GM21717 (cell line): ENCODE data around the gene AMBN.

Experiments used
- ATAC-seq: cut with Tn5 transposase; IDR thresholded peaks from one replicate; pipeline ENCODE4 v1.9.1; 2021; ENCODE audit warnings: mild to moderate bottlenecking, moderate library complexity; ENCODE audit not compliant: unreplicated experiment

AMBN gene, protein sequence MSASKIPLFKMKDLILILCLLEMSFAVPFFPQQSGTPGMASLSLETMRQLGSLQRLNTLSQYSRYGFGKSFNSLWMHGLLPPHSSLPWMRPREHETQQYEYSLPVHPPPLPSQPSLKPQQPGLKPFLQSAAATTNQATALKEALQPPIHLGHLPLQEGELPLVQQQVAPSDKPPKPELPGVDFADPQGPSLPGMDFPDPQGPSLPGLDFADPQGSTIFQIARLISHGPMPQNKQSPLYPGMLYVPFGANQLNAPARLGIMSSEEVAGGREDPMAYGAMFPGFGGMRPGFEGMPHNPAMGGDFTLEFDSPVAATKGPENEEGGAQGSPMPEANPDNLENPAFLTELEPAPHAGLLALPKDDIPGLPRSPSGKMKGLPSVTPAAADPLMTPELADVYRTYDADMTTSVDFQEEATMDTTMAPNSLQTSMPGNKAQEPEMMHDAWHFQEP

DNA sequence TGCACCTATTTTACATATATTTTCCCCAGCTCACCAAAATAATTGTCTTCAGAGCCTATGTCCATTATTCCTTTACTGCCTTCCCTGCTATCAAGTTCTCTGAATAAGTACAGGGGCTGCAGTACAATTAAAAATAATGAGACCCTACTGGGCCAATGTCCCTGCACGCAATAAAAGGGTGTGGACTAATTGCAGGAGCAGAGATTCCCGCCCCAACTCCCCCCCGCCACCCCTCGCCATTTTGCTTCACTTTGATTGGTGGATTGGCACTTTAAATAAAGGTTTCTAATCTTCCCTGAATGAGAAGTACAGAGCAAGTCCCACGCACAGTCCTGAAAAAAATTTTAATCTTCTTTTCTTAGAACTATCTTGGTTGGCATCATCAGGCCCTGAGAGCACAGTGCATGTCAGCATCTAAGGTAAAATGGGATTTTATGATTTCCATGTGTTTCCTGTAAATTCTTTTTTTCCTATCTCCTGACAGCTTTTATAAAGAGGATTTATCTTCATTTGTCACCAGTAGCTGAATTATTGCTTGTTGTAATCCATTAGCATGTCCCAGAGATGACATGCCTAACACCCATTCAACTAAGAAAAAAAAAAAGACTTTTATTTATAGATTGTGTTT, at the start of gene AMBN:
Gene AMBN, plus strand, starts transcription at position 302 of the 628 bp plus-strand sequence. Its CDS starts 103 bp downstream, at position 405.
- ATAC-seq, result no peak

DNA sequence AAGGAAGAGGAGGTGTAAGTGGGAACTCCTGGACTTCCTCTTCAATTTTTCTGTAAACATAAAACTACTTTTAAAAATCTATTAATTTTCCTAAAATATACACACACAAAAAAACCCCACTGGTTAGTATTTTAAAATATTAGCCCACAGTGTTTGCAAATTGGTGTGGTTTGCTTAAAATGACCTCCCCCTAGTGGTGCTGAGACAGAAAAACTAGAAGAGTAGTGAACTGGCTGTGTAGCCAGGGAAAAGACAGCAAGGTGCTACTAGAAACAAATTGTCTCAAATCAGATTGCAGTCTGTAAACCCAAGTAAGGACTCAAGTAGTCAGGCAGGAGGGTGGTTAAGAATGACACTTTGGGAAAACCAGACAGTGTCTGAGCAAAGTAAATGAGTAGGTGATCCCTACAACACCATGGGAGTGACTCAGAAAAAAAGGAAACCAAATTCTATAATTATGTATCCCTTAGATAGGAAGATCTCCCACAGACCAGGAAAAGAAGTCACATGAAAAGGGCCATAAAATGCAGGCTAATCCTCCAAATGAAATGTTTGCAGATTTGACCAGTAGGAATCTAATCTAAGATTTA, 47.7 kb upstream of the AMBN start:
- ATAC-seq, result no peak

DNA sequence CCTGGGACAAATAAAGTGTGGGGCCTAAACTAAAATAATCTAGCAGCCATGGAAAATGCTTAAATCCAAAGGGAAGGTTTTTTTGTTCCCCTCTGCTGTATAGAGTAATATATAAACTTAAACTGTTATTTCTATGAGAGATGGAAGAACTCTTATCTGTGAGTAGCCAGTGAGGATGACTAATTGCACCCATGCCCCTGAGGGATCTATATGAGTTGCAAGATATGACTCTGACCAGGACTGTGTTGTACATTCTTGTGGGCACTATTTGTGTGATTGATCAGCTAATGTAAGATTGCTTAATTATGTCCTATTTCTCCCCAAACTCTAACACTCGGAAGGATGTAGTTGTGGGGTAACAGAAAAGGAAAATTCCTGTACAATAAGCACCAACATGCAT, 35.2 kb upstream of the AMBN start:
- ATAC-seq, result no peak

DNA sequence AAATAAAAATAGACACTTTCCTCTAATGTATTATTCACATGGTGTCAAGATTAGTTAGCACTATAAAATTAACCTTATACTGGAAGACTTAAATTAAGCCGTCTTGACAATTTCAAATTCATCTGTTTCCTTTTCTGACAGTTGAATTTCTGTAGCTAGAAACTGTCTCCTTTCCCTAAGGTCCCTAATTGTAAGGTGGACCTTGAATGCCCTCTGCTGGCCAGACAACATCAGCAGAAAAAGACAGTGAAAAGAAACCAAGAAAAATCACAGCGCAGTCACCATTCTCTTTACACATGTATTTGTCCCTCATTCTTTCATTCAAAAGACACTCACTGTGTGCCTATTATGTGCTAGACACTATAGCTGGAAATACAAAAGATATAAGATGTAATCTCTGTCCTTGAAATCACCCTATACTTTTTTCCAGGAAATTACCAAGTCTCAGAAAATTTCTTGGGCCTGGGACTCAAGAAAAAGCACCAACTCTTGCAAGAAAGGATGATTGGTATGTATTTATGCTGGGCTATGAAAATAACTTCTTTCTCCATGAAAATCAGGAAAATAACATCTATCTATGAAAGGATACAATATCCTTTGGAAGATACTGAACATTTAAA, 32.7 kb upstream of the AMBN start:
- peak; percentile 70 for ATAC-seq

DNA sequence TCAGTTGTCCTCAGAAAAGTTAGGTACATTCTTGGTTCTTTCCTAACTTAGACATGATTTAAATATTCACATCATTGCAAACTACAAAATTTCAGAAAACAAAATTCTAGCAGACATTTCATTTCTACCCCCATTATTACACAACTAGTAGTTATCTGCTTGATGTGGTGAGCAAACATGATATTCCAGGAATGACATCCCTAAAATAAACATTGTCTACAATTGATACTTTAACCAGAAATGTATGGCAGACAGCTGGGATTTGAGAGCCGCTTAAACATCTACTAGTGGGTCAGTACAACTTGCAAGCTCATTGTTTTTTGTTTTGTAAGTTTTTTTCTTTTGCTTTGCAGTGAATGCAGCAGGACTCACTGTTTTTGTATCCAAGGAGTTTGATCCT, 32.1 kb upstream of the AMBN start:
- ATAC-seq, result no peak

DNA sequence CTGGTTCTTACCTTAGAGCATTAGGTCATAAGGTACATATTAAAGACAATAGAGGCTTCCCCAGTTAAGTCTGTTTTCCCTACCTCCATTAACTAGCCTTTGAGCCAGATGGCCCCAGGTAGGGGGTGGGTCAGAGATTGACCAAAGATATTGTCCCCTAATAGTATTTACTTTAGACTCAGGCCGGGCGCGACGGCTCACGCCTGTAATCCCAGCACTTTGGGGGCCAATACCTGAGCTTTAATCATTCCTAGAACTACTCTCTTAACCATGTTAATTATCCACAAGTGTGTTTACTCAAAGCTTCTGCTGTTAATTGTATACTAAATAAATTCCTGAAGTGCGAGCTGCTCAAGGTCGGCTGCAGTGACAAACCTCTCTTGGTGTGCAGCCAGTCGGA, 28.0 kb upstream of the AMBN start:
- ATAC-seq, result no peak

DNA sequence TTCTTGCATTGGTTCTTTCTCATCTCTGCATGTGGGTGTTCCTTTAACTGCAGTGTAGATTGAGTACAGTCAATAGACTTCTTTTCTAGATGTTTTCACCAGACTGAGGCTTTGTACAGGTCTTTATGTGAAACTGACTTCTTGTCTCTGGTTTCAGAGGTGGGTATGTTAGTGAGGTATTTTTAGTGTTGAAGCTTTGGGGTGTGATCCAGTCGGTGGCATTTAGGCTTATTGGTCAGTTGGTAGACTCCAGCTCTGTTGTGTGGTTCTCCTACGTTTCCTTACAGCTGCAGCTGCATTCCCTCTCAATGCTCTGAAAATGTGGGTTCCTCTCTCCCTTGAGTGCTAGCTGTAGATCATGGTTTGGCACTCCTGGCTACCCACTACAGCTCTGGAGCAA, 21.3 kb upstream of the AMBN start:
- ATAC-seq, result no peak

DNA sequence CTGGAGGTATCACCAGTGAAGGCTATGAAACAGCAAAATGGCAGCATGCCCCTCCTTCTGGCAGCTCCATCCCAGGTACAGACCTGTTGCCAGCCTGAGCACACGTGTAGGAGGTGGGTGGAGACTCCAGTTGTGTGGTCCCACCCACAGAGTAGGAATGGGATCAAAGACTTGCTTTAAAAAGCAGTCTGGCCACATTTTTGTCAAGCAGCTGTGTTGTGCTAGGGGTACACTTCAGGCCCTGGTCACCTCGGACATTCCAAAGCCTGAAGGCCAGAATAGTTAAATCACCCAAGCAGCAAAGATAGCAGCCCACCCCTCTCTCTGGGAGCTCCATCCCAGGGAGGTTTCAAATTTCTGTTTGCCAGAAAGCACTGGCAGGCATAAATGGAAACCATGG, 20.3 kb upstream of the AMBN start:
- ATAC-seq, result no peak

DNA sequence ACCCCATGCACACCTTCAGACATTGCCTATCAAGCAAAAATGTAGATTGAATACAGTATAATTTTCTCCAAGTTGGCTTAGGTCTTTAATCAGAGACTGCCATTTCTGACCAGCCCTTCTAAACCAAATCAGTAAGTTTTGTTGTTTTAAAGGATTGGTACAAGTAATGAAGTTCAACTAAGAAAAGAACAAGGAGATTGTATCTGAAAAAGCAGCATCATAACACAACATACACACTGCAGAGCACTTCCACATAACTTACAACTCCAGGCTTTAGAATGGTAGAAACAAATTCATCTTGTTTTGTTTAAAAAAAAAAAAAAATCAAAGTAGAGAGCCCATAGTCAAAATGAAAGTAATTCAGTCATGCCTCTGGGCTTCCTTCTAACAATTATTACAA, 16.1 kb upstream of the AMBN start:
- ATAC-seq, result no peak

DNA sequence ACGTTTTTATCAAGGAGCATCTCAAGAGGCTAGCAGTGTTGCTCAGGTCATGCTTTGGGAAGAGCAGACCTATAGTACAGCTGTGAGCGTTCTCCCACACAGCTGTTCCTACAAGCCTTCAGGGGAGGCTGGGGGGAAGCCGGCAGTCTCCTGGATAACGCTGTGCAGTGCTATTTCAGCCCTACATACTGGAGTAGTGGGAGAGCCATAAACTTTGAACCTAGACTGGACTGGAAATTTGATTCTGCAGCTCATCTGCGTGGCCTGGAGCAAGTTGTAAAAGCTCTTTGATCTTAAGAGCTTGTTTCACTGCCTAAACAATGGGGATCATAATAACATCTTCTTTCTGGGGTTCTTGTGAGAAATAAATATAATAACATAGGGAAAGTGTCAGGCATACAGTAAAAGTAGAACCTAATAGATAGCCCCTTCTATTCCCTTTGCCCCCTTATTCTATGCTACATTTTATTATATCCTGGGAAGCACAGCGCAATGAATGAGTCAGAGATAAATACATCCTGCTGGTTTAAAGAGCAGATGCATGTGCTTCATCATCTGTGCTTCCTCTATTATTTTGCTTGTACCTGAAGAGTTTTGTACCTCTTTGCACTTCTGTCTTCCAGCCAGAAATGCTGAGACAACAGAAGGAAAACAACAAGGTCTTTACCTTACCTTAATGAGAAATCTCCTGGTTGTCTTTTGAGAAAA, 14.7 kb upstream of the AMBN start:
- ATAC-seq, result no peak

DNA sequence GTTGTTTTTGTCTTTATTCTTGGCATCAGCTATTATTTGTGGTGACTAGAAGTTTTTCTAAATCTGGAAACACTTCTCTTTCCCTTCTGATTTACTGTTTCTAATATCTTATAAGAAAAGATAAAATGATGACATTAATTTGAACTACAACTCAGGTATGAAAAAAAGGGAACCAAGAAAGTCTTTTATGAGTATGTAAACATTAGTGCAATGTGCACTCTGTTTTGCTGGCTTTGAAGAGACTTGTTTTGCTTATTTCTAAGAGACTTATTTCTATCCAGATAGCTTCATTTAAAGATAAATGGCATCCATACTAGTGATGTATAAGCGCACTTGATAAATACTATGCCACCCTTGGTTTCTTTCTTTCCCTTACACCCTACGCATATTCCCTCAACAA, 10.1 kb upstream of the AMBN start:
- ATAC-seq, result no peak

DNA sequence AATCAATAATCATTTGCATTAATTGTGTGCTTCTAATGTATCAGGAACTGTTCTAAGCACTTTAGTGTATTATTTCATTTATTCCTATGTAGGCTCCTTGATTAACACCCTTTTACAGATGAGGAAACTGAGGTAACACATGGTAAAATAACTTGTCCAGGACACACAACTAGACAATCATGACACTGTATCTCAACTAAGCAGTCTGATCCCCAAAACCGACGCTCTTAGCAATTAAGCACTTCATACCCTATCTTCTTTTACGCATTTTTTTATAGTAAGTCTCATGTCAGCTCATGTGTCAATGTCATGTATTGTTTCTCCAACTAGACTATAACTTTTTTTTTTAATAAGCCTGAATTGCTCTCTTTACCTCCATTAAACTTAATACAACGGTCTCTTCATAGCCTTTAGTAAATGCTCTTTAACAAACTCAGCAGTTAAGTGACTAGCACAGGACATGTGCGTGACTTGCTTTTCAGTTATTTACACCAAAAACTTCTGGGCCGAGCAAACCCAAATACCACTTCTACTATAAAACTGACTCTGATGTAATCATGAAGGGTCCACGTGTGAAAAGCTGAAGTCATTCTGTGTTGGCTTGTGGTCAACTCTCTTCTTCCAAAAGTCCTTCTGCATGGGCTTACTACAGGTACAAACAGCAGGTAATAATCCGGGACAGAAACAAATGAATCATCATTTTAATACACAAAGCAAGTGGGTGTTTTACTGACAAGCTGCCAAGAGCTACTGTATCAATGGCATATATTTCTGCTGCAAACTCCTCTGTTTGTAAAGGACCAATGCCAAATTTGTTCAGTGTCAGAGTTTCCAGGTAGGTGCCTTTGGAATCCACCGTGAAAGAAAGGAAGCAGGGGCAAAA, 7.9 kb upstream of the AMBN start:
- ATAC-seq, result no peak

DNA sequence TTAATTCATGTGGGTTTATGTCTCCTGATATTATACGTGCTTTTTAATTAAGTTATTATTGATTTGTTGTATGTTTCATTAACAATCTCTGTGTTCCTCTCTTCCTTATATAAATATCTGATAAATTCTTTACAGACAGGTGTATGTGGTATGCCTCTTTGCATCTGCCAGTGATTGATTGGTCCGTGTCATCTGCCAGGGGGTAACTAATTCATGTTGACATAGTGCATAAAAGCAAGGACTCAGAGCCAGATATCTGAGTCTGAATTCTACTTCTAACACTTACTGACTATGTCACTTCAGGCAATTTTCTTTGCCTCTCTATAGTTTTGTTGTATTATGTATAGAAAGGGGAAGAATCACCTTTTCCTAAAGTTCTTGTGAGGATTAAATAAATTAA, 5.2 kb upstream of the AMBN start:
- ATAC-seq, result no peak

DNA sequence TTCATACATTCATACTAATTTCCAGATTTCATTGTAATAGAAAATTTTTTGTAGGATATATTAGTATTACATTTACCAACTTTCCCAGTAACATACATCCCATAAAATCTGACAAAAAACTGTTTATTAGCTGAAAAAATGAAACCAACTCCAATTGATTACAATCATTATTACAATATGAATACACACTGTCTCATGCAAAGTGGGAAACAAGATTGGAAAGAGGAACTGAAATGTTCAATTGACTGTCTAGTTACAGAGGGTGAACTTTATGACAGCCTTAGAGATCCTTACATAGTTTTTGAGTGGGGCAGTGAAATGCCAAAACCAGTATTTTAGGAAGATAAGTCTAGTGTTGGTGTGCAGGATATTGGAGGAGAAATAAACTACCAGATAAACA, 2.3 kb upstream of the AMBN start:
- ATAC-seq, result peak; percentile 100

DNA sequence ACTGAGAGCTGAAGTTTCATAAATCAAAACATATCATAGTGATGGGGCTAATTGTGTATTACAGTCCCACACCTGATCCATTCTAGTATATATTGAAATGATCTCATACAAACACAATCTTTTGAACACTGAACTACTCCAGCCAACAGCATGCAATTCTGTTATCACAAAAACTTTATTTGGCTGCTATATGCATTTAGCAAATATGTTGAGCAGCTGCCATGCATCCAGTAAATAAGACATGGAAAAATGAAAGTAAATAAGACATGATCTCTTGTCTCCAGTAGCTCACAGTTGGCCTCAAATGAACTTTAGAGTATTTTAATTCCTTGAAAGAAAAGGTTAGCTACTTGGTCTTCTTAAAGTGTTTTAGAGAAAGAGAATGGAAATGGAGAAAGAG, 2.1 kb downstream of the AMBN start:
- ATAC-seq, result no peak

DNA sequence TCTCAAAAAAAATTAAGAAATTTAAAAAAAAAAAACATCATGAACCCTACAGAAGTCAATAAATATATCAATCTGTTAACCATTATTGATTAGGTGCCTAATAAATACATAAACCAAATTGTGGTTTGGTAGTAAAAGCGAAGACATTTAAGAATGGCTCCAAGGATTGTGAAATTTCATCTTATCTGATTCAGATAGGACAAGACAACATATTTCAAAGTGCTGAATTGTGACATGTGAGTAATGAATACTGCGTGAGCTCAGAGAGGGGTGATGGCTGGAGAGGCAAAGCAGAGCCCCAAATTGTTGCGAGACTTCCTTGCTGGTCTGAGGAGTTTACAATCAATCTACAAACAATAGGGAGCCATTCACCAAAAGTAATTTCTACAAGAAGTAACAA, 8.2 kb downstream of the AMBN start:
- no peak for ATAC-seq

DNA sequence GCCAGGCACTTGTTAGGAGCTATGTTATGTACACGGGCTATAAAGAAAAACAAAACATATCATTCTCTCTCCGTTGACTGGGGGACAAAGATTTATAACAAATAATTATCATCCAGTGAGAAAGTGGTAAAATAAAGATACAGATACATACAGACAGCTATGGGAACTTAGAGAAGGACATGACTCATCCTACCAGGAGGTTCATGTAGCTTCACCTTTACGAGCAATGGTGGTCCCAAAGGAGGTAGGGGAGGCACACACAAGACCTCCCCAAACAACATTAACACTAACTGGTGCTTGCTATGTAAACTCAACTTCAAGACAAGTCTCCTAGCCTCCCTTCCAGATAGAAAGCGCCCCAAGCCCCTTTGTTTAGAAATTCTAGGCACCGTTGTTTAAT, 8.9 kb downstream of the AMBN start:
- peak; percentile 20 for ATAC-seq

DNA sequence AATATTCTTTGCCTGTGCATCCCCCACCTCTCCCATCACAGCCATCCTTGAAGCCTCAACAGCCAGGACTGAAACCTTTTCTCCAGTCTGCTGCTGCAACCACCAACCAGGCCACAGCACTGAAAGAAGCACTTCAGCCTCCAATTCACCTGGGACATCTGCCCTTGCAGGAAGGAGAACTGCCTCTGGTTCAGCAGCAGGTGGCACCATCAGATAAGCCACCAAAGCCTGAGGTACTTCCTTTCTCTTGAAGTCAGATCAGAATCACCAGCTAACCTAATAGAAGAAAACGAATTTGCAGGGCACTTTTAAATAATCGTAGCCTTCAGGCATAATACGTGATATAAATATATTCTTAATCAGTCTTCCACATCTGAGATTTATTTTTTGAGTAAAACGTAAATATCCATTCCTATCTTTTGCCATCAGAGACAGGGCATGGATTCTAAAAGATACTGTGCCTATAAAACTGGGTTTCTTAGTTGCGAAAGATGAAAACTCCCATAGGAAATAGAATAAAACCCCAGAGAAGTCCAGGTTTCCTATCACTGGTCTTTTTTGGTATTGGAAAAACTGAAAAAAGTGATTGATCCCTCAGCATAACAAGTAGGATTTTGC, 9.5 kb downstream of the AMBN start:
- peak; percentile 94 for ATAC-seq

DNA sequence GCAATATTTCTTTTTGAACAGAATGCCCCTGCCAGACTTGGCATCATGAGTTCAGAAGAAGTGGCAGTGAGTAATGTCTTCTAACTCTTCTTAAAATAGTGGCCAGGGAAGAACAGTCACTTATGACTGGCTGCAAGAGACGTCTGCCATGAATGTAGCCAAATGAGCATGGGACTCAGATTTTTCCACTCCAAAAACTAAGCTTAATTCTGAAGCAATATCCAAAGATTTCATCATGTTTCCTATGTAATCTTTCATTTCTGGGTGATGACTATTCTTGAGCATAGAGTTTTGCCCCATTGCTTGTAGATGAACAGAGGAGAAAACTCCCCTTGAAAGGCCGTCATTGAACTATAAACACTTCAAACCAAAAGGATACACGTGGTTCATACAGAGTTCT, 11.8 kb downstream of the AMBN start:
- ATAC-seq, result no peak

DNA sequence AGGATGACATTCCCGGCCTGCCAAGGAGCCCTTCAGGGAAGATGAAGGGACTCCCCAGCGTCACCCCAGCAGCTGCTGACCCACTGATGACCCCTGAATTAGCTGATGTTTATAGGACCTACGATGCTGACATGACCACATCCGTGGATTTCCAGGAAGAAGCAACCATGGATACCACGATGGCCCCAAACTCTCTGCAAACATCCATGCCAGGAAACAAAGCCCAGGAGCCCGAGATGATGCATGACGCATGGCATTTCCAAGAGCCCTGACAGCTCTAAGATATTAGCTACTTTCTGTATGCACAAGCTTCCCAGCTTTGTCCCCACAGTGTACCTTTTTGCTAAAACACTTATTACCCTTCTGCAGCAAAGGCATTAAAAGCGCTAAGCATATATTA, 14.4 kb downstream of the AMBN start:
- no peak for ATAC-seq
